ENCODE measurements around the gene ZNF804B.

Gene ZNF804B

GRCh38 chr7:89001306-89001705 is 241.8 kb downstream of the ZNF804B start:
- TF ChIP-seq CTCF (IDR thresholded peaks at IDR 0.05; ENCODE audit: insufficient read depth, low read depth, low read length, missing control alignments), result no peak

GRCh38 chr7:89002981-89003956 is 243.8 kb downstream of the ZNF804B start:
- H3K4me3 ChIP-seq (ENCODE audit: low read length), result no peak overlapping the region
- TF ChIP-seq CTCF (IDR thresholded peaks at IDR 0.05; ENCODE audit: insufficient read depth, low read depth, low read length, missing control alignments), result no peak

More at GRCh38 chr7:89001306-89001705, 241.8 kb downstream of the ZNF804B start:
- no peak overlapping the region for H3K4me3 ChIP-seq (ENCODE audit: low read length)
- DNase-seq (ENCODE audit: low read depth), result no peak

GRCh38 chr7:89012016-89012415 is 252.5 kb downstream of the ZNF804B start:
- H3K4me3 ChIP-seq (ENCODE audit: low read length), result no peak overlapping the region
- DNase-seq (ENCODE audit: low read depth), result no peak

More at GRCh38 chr7:89002981-89003956, 243.8 kb downstream of the ZNF804B start:
- DNase-seq (ENCODE audit: low read depth), result no peak

GRCh38 chr7:89017695-89018094 is 258.2 kb downstream of the ZNF804B start:
- no peak for TF ChIP-seq CTCF (IDR thresholded peaks at IDR 0.05; ENCODE audit: insufficient read depth, low read depth, low read length, missing control alignments)
- no peak overlapping the region for H3K4me3 ChIP-seq (ENCODE audit: low read length)
- DNase-seq (ENCODE audit: low read depth), result no peak

More at GRCh38 chr7:89012016-89012415, 252.5 kb downstream of the ZNF804B start:
- no peak for TF ChIP-seq CTCF (IDR thresholded peaks at IDR 0.05; ENCODE audit: insufficient read depth, low read depth, low read length, missing control alignments)

GRCh38 chr7:89021741-89022140 is 262.2 kb downstream of the ZNF804B start:
- DNase-seq (ENCODE audit: low read depth), result no peak
- TF ChIP-seq CTCF (IDR thresholded peaks at IDR 0.05; ENCODE audit: insufficient read depth, low read depth, low read length, missing control alignments), result no peak
- no peak overlapping the region for H3K4me3 ChIP-seq (ENCODE audit: low read length)

GRCh38 chr7:89023206-89023605 is 263.7 kb downstream of the ZNF804B start:
- no peak for DNase-seq (ENCODE audit: low read depth)
- H3K4me3 ChIP-seq (ENCODE audit: low read length), result no peak overlapping the region
- no peak for TF ChIP-seq CTCF (IDR thresholded peaks at IDR 0.05; ENCODE audit: insufficient read depth, low read depth, low read length, missing control alignments)

Measured in epithelial cell of esophagus (primary cell).